NB4 (cell line): ENCODE measurements around the gene PPIH.
A peak's percentile ranks its signal among the peaks of the same experiment; 100 is the strongest.
"Not testable (repeated sequence)": the region's sequence is repeated elsewhere in the genome, so short reads cannot be mapped to it uniquely, and the experiment has no call there.

ENCODE experiments used
- DNase-seq: peaks from one replicate; pipeline ENCODE4 v3.0.0; 2010; ENCODE audit warnings: low read depth
- H3K4me3 ChIP-seq: one replicate; pipeline ENCODE4 v1.5.1; 2011; ENCODE audit warnings: mild to moderate bottlenecking, low read depth, low read length, moderate library complexity
- CTCF ChIP-seq: IDR thresholded peaks from one replicate; pipeline ENCODE4 v1.5.1; 2012; ENCODE audit warnings: low read depth, low read length
- MAX ChIP-seq: IDR thresholded peaks from 2 replicates; pipeline ENCODE4 v1.6.1; 2011; ENCODE audit warnings: low read depth, low read length
- MYC ChIP-seq: IDR thresholded peaks from 2 replicates; pipeline ENCODE4 v1.6.1; 2011; ENCODE audit warnings: low read depth, low read length
- POLR2A ChIP-seq: IDR thresholded peaks from 2 replicates; pipeline ENCODE4 v1.6.1; 2011; ENCODE audit warnings: mild to moderate bottlenecking; ENCODE audit not compliant: insufficient read length; ENCODE audit errors: extremely low read depth

The PPIH gene

GRCh38 chr1:42692911-42693310 lies 34.7 kb downstream of the PPIH start:
- H3K4me3 ChIP-seq = peak overlapping the region; percentile 3
- TF ChIP-seq POLR2A = no peak
- no peak for TF ChIP-seq MYC
- no peak for TF ChIP-seq CTCF
- no peak for TF ChIP-seq MAX
- DNase-seq = no peak

DNA sequence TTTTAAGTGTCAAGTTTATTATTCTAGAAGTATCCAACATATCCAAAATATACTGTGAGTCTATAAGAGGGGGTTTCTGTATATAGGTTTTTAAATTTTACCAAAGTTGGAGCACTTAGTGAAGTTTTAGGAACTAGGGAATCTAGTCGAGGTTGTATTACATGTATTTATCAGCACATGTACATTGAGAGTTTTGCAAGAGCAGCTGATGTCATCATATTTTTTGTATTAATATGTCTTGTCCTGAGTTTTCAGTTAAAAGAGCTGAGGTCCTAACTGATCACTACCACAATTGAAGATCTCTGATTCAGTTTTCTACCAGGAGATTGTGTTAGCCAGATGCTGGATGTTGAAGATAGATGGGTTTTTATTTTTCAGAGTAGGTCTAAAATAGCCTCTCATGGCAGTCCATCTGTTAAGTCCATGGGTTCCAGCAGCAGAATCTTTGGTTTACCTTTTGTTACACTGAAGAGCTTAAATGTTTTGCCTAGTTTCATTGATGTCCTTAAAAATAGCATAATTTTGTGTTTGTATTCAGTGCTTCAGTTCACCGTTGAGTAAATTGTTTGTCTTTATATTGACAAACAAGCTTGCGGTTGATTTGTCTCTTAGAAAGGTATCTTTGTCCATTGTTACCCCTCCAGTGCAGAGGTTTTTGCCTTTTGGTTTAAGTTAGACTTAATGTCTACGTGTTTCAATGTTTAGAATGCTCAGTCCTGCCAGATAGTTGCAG lies 40.0 kb downstream of the PPIH start:
- DNase-seq = no peak
- TF ChIP-seq MAX = no peak
- H3K4me3 ChIP-seq = no peak overlapping the region

GRCh38 chr1:42700006-42700405 lies 41.8 kb downstream of the PPIH start:
- H3K4me3 ChIP-seq = no peak overlapping the region
- no peak for DNase-seq
- no peak for TF ChIP-seq MYC

DNA sequence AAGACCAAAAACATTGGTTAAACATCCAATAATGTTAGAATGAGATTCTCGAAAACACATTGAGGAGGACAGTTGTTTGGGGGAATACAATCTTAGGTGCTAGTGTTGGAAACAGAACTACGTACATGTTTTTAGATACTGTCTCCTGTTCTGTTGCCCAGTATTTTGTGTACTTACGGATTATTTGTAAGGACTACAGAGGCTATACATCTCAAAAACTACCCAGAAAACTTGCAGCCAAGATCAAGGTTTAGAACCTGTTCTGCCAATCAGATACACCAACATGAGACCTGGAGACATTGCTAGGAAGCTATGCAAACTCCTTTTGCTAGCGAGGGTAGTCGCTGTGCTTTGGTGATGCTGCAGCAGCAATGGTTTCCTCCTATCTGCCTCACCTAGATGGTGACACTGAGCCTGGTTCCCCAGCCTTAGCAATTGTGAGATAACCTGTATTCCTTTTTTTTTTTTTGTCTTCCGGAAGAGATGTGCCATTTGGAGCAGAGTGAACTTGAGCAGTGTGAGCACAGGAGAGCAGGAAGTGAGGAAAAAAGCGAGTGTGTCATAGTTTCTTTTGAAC lies 45.8 kb downstream of the PPIH start:
- H3K4me3 ChIP-seq = no peak overlapping the region
- no peak for TF ChIP-seq POLR2A
- no peak for TF ChIP-seq MAX
- no peak for TF ChIP-seq MYC
- no peak for TF ChIP-seq CTCF
- DNase-seq = no peak

GRCh38 chr1:42712808-42713207 lies 54.6 kb downstream of the PPIH start:
- DNase-seq, H3K4me3 ChIP-seq: not testable (repeated sequence)

GRCh38 chr1:42713293-42713692 lies 55.1 kb downstream of the PPIH start:
- TF ChIP-seq MAX (no peak), CTCF (no peak), POLR2A (no peak), MYC (no peak)
- DNase-seq = no peak
- no peak overlapping the region for H3K4me3 ChIP-seq

GRCh38 chr1:42714441-42714840 lies 56.2 kb downstream of the PPIH start:
- not testable (repeated sequence) for H3K4me3 ChIP-seq, DNase-seq

DNA sequence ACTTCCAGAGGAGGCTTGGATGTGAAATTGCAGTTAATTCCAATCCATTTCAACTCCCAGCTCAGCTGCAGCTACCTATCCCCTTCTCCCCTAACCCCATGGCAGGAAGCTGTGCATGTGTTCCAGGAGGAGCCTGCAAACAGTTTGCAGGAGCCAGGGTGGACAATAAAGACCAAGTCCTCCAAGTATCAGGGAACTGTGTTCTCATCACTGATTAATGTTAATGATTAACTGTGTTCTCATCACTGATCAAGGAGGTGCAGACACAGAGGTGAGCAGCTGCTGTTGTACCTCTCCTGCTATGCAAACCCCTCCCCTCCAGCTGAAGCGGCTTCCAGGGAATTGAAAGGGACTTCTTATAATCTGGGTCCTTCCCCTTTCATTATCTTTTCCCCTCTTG lies 62.6 kb downstream of the PPIH start:
- no peak overlapping the region for H3K4me3 ChIP-seq
- no peak for DNase-seq
- TF ChIP-seq MYC (no peak), POLR2A (no peak), MAX (no peak), CTCF (no peak)
